Skeletal muscle satellite cell (primary cell): ENCODE measurements around the gene CCN5.
"Not testable (repeated sequence)": the region's sequence is repeated elsewhere in the genome, so short reads cannot be mapped to it uniquely, and the experiment has no call there.

Source experiments
- H3K27me3 ChIP-seq: 2 replicates; pipeline ENCODE4 v1.7.0; 2013; ENCODE audit warnings: low read length; ENCODE audit not compliant: control insufficient read depth, insufficient read depth
- H3K36me3 ChIP-seq: 2 replicates; pipeline ENCODE4 v1.7.0; 2013; ENCODE audit warnings: mild to moderate bottlenecking, control low read depth, low read length; ENCODE audit not compliant: insufficient read depth
- H3K4me1 ChIP-seq: 2 replicates; pipeline ENCODE4 v1.7.0; 2013; ENCODE audit warnings: low read length; ENCODE audit not compliant: control insufficient read depth, insufficient read depth
- H3K4me2 ChIP-seq: 2 replicates; pipeline ENCODE4 v1.7.0; 2013; ENCODE audit warnings: mild to moderate bottlenecking, low read length
- H3K4me3 ChIP-seq: 2 replicates; pipeline ENCODE4 v1.7.0; 2013; ENCODE audit warnings: low read length
- H3K9ac ChIP-seq: 2 replicates; pipeline ENCODE4 v1.7.0; 2013; ENCODE audit warnings: mild to moderate bottlenecking, low read depth, low read length, moderate library complexity
- H3K9me3 ChIP-seq: replicated peaks from 2 replicates; pipeline ENCODE4 v1.7.0; 2013; ENCODE audit warnings: mild to moderate bottlenecking, control low read depth, low read length

The CCN5 gene

DNA sequence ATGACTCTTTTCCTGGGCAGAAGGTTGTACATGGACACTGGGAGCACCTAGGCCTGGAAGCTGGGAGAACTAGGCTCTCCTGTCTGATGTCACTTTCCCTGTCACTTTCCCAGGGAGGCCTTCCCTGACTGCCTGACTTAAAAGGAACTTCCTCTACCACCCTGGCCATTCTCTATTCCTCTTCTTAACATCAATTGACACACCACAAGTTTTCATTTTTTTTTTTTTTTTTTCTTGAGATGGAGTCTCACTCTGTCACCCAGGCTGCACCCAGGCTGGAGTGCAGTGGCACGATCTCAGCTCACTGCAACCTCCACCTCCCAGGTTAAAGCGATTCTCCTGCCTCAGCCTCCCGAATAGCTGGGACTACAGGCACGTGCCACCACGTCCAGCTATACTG lies 18.1 kb upstream of the CCN5 start:
- H3K27me3 ChIP-seq, H3K4me2 ChIP-seq, H3K4me3 ChIP-seq, H3K9me3 ChIP-seq, H3K9ac ChIP-seq, H3K36me3 ChIP-seq: not testable (repeated sequence)
- peaks cover 42% of the 10 kb centered on the region for H3K4me1 ChIP-seq

DNA sequence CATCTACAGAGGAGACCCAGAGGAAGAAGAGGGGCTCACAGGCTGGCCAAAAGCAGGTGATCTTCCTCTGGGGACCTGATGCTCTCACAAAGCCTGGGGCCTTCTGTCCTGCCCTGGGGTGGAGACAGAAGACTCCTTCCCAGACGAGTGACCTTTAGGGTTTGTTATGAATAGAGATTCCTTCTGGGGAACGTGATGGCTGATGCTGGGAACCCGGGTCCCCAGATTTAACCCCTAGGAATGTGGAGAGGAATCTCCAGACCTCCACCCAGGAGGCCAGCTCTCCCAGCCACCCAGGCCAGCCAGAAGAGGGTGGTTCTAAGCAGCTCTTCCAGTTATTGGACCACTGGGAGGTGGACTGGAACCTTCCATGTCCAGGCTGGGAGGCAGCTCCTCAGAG lies 16.8 kb upstream of the CCN5 start:
- peaks cover 42% of the 10 kb centered on the region for H3K4me1 ChIP-seq
- no peak overlapping the region for H3K4me3 ChIP-seq
- no peak overlapping the region for H3K4me2 ChIP-seq
- H3K9ac ChIP-seq: no peak overlapping the region
- H3K9me3 ChIP-seq: no peaks in the 10 kb centered on the region
- peaks cover 6% of the 10 kb centered on the region for H3K27me3 ChIP-seq
- H3K36me3 ChIP-seq: no peaks in the 10 kb centered on the region

DNA sequence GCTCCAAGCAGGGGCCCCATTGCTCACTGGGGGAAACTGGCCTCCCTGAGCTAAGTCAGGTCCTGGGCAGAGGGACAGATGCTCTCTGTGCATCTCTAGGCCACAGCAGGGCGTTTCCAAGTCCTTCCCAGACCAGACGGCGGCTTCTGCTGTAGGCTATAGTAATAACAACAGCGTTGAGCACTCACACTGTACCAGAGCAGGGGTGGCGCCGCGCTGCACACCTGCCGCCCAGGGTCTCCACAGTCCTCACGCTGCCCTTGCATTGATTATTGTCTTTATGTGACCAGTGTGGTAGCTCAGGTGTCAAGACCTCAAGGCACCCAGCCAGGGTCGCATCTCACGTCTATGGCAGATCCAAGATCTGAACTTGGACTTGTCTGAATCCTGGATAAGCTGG lies 14.9 kb upstream of the CCN5 start:
- Histone ChIP-seq H3K9ac (no peak overlapping the region), H3K4me1 (peaks cover 49% of the 10 kb centered on the region), H3K27me3 (peaks cover 6% of the 10 kb centered on the region), H3K4me2 (no peak overlapping the region), H3K36me3 (no peaks in the 10 kb centered on the region), H3K4me3 (no peak overlapping the region), H3K9me3 (no peaks in the 10 kb centered on the region)

DNA sequence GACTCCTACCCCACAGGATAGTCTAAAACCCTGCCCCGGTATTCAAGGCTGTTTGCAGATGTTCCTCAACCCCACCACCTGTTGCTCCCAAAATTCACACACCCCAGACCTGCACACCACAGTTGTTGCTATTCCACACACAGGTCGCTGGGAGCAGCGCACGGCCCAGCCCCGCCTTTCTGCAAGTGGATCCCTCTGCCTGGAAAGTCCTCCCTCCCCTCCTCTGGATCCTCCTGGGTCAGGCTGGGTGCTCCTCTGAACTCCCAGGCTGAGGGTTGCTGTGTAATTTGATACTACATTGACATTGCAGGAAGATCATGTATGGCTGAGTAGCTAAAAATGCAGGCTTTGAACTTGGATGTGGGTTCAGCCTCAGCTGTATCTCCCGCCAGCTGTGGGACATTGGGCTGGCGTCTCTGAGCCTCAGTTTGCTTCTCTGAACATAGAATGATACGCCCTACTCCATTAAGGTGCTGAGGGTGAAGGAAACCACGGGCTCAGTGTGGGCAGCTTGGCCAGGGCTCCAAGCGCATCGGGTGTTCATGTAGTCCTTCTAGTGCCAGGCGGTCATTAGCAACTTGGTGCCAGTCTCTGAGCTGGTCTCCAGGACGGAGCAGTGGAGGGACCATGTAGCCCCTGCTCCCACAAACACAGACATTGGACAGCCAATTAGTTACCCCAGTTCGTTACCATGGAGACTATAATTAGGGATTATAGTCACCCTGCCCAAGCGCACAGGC lies 13.9 kb upstream of the CCN5 start:
- Histone ChIP-seq H3K27me3 (peaks cover 6% of the 10 kb centered on the region), H3K9me3 (no peaks in the 10 kb centered on the region), H3K36me3 (no peaks in the 10 kb centered on the region), H3K4me2 (no peak overlapping the region), H3K4me1 (peaks cover 44% of the 10 kb centered on the region), H3K4me3 (no peak overlapping the region), H3K9ac (no peak overlapping the region)

DNA sequence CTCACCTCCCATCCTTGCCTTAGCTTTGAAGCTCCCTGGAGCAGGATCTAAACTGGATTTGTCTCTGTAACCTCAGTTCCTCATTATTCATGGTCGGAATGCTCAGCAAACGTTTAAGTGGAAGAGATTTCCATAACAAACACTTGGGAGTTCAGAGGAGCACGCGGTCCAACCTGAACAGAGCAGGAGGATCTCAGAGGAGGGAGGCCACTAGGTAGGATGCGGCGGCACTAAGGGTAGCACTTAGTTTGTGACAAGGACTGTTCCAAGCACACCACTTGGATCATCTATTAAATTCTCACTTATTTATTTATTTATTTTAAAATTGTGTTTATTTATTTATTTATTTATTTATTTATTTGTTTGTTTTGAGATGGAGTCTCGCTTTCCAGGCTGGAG lies 13.3 kb upstream of the CCN5 start:
- Histone ChIP-seq H3K4me2 (no peak overlapping the region), H3K9ac (no peak overlapping the region), H3K4me3 (no peak overlapping the region), H3K9me3 (no peaks in the 10 kb centered on the region), H3K27me3 (peaks cover 6% of the 10 kb centered on the region), H3K36me3 (no peaks in the 10 kb centered on the region), H3K4me1 (peaks cover 47% of the 10 kb centered on the region)

DNA sequence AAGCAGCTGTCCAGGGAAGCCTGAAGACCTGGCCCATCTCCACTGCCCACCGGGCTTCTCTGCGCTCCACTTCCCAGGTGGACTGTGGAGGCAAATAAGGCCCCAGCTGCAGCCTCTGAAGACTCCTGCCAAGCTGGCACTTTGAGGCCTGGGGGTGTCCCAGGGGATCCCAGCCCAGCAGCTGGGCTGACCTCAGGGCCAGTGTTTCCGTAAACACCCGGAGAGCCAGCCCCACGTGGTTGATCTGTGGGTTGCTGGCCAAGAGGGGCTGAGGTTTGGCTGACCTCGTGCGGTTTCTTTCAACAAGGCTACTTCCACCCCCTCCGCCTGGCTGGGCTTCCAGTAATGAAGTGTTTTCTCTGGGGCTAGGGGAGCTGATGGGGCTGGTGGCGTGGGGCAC lies 12.4 kb upstream of the CCN5 start:
- Histone ChIP-seq H3K9me3 (no peaks in the 10 kb centered on the region), H3K9ac (no peak overlapping the region), H3K4me3 (no peak overlapping the region), H3K4me1 (peaks cover 47% of the 10 kb centered on the region), H3K4me2 (peak overlapping the region; percentile 35), H3K27me3 (peaks cover 6% of the 10 kb centered on the region), H3K36me3 (no peaks in the 10 kb centered on the region)

DNA sequence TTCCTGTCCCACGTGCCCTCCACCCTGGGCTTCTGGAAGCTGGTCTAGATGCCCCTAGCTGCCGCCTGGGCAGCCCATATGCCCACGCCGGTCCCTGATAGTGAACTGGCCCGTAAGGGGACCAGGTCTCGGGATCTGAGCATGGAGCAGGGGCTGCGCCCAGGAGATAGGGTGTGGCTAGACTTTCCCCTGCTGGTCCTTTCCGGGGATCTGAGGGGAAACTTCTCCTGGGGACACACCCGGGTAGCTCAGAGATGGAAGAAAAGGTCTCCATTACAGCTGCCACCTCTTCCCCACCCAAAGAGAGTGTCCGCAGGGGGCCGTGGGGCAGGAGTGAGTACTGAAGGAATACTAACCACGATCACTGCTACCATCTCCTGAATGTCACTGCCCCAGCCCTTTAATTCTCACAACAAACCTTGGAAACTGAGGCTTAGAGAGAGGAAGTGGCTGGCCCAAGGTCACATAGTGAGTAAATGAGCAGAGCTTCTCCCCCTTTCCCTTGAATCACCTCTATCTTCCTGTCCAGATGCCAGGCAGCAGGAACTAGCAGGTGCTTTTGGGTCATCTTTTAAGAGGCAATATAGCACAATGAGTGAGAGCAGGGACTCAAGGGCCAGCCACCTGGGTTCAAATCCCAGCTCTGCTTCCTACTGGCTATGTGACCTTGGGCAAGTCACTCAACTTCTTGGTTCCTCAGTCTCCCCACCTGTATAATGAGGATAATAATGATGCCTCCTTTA lies 11.8 kb upstream of the CCN5 start:
- H3K27me3 ChIP-seq: peaks cover 6% of the 10 kb centered on the region
- no peaks in the 10 kb centered on the region for H3K36me3 ChIP-seq
- no peak overlapping the region for H3K4me3 ChIP-seq
- H3K9me3 ChIP-seq: no peaks in the 10 kb centered on the region
- H3K4me1 ChIP-seq: peaks cover 47% of the 10 kb centered on the region
- H3K4me2 ChIP-seq: peak overlapping the region; percentile 35
- H3K9ac ChIP-seq: no peak overlapping the region

DNA sequence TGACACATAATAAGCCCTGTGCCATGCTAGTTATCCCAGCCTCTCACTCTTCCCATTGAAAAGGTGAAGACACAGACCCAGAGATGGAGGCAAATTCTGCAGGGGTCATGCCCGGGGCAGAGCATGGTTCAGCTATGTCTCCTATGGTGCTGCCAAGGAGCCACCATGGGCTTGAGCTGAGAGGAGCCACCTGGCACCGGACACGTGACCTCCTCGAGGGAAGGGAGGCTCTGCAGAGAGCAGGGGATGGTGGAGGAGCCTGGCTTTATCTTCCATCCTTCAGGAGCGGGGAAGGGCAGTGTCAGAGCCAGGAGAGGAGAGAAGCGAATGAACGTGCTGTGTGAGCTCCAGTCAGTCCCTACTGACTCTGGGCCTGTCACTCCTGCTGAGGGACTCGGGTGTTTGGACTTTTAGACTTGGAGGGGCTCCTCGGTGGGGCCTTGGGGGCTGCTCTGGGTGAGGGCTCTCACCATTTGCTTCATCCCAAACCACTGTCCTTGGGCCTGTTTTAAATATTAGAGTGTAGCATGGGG lies 11.1 kb upstream of the CCN5 start:
- H3K4me3 ChIP-seq: no peak overlapping the region
- H3K27me3 ChIP-seq: peaks cover 6% of the 10 kb centered on the region
- H3K4me1 ChIP-seq: peaks cover 47% of the 10 kb centered on the region
- no peaks in the 10 kb centered on the region for H3K36me3 ChIP-seq
- H3K9me3 ChIP-seq: no peaks in the 10 kb centered on the region
- H3K9ac ChIP-seq: no peak overlapping the region
- H3K4me2 ChIP-seq: no peak overlapping the region

DNA sequence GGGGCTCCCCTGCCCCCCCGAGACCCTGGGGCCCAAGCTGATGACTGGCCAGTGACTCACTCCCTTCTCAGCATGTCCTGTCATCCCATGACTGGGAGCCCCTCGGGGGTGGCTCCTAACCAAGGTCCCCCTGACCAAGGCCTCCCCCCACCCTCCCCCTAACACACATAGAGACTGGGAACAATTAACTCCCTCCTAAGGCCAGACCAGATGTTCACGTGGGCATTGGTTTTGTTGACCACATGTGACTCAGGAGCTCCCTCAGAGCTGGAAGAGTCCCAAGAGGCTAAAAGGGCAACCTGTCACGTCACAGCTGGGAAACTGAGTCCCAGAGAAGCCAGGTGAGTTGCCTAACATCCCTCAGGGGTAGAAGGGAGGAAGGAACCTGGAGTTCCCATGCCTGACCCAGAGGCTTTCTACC lies 10.6 kb upstream of the CCN5 start:
- H3K9ac ChIP-seq: no peak overlapping the region

DNA sequence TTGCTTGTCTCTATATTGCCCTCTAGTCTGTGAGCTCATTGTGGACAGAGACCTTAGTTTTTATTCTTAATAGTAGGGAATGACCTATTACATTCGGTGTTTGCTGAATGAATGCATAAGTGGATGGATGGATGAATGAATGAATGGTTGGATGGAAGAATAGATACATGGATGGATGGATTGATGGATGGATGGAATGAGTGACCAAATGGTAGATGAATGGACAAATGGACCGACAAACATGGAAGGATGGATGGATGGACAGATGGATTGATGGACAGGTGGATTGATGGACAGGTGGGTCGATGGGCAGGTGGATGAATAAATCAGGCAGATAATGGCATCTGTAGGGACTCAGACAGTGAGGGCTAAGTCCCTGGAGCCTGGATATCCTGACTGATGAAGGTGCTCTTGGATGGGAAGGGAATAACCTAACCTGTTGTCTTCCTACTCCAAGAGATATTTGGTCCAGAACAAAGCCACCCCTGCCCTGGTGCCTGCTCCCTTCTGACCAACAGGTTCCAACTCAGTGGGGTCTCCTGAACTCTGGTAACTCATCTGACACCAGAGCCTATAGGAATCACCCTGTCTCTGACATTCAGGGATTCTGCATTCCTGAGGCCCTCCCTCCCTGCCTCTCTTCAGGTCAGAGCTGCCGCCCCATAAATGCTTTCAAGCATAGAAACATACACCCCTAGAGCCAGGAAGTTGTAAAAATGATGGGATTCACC lies 9.6 kb upstream of the CCN5 start:
- Histone ChIP-seq H3K9me3 (no peaks in the 10 kb centered on the region), H3K9ac (no peak overlapping the region), H3K4me2 (no peak overlapping the region), H3K27me3 (peaks cover 6% of the 10 kb centered on the region), H3K4me3 (no peak overlapping the region), H3K4me1 (peaks cover 47% of the 10 kb centered on the region), H3K36me3 (no peaks in the 10 kb centered on the region)

More for the DNA sequence above, 10.6 kb upstream of the CCN5 start:
- Histone ChIP-seq H3K4me2 (no peak overlapping the region), H3K4me1 (peaks cover 47% of the 10 kb centered on the region), H3K36me3 (no peaks in the 10 kb centered on the region), H3K4me3 (no peak overlapping the region), H3K27me3 (peaks cover 6% of the 10 kb centered on the region), H3K9me3 (no peaks in the 10 kb centered on the region)

DNA sequence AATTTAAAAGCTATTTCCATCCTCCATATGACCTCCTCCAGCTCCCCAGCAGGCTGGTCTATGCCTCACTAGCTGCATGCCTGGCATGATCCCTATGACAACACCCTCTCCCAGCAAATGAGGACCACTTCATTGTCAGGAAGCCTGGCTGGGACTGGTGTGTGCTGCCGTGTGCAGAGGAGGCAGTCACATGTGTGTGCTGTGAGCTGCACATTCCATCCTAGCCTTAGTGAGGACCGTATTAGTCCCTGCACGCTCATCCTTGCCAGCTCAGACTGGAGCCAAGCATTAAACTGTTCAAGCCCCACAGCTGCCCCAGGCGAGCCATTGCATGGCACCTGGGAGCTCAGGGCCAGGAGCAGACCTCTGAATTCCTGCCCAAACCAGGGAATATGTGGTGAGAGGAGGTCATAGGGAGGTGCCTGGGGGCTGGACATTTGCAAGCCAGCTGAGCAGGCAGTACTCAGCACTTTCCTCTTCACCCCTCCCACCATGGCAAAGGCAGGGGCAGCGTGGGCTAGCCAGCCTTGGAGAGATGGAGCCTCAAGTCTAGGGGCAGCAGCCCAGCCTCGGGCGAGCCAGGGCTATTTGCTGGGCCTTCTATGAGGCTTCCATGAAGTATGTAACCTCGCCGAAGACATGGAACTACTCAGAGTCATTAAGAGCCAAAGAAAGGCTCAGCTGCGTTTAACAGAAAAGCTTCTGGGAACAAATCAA lies 8.7 kb upstream of the CCN5 start:
- H3K4me2 ChIP-seq: peak overlapping the region; percentile 1
- H3K9me3 ChIP-seq: no peaks in the 10 kb centered on the region
- no peak overlapping the region for H3K4me3 ChIP-seq
- H3K36me3 ChIP-seq: no peaks in the 10 kb centered on the region
- H3K27me3 ChIP-seq: peaks cover 5% of the 10 kb centered on the region
- peaks cover 41% of the 10 kb centered on the region for H3K4me1 ChIP-seq
- H3K9ac ChIP-seq: no peak overlapping the region
